GM18951 (cell line): Measurements from ENCODE around the gene PHF20.
"Not testable (repeated sequence)": the region's sequence is repeated elsewhere in the genome, so short reads cannot be mapped to it uniquely, and the experiment has no call there.

Source experiments
- POLR2A ChIP-seq: IDR thresholded peaks from 4 replicates; pipeline ENCODE4 v1.6.1; 2011; ENCODE audit warnings: mild to moderate bottlenecking; ENCODE audit not compliant: insufficient read length, insufficient read depth; ENCODE audit errors: extremely low read depth
- in situ Hi-C: fragments of 300-500 bp; cut with MboI; formaldehyde crosslinking; loops from one replicate; pipeline ENCODE4 v1.12.0; 2022; ENCODE audit warnings: low sequenced_read_pairs, mixed read lengths, inconsistent platforms; ENCODE audit not compliant: unreplicated experiment

Gene PHF20

GRCh38 chr20:35856866-35857265 is 85.1 kb downstream of the PHF20 start:
- TF ChIP-seq POLR2A = no peak
- in situ Hi-C loops = no loop called here

DNA sequence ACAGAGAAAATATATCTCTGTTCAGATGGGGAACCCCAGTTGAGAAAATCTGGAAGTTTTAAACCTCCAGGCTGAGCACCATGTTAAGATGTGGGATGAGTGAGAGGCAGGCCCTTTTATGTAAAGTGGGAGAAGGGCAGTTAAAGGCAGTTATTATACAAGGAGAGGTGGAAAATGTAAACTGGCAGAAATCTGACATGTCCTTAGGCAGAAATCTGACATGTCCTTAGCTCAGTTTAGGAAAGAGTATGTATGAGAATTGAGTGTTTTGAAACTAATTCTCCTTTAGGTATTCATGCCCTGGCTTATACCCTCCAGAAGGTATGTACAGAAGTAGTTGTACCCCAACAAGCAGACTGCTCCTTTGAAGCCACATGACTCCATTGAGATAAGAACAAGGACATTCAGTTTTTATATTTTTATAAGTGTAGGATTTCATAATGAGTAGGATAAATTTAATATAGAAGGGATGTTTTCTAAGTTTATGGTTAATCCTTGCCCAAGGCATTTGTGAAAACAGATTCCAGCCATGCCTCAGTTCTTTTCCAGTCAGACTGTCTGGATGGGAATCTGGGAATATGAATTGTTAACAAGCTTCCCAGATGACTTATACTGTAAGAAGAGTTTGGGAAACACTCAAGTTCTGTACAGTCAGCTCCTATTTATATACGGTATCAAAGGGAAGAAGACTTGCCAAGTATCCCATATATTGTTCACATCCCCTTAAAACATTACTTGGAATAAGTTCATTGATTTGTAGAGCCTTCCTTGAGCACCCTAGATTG is 94.8 kb downstream of the PHF20 start:
- TF ChIP-seq POLR2A = no peak
- in situ Hi-C loops = no loop called here

DNA sequence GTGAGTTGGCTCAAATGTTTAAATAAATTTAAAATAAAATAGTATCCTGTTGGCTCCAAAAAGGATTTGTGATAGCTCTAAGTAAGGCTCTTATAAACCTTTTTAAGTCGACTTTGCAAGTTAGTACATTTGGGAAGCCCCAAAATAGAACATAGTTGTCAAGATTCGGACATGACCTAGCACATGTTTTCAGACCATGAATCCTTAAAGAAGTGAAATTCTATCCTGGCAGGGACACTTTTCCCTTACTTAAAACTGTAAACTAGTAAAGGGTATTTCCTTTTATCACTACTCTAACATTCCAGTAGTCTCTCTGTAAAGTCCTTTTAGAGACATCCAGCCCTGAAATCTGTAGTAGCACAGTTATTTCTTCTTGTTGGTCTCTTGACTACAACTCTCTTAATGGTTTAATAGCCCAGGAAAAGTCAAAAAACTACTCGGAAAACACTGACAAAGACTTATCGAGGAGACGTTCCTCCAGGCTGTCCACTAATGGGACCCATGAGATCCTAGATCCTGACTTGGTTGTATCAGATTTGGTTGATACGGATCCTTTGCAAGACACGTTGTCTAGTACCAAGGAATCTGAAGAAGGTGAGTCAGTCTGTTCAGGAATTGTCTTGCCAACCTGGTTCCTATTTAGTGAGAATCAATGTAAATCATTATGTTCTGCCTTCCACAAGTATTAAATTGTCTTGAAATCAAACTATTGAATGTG is 98.9 kb downstream of the PHF20 start:
- TF ChIP-seq POLR2A = no peak
- in situ Hi-C loops = no loop called here

GRCh38 chr20:35871259-35871771 is 99.5 kb downstream of the PHF20 start:
- in situ Hi-C loops = no loop called here
- TF ChIP-seq POLR2A = no peak

GRCh38 chr20:35876033-35876320 is 104.2 kb downstream of the PHF20 start:
- in situ Hi-C loops = no loop called here

DNA sequence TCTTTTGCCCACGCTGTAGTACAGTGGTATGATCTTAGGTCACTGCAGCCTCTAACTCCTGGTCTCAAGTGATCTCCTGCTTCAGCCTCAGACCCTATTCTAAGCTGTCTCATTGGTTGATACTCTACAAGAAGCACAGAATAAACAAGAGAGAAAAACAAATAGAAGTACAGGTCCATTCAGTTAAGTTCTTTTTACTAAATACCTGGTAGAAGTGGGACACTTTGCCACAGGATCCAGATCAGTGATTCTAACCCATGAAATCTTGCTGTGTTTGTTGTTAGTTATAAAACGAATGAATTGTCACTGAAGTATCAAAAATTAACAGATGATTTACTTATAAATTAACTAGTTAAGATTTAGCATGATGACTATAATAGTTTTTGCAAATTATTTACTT is 105.8 kb downstream of the PHF20 start:
- no peak for TF ChIP-seq POLR2A
- in situ Hi-C loops = no loop called here

More at GRCh38 chr20:35876033-35876320, 104.2 kb downstream of the PHF20 start:
- no peak for TF ChIP-seq POLR2A

DNA sequence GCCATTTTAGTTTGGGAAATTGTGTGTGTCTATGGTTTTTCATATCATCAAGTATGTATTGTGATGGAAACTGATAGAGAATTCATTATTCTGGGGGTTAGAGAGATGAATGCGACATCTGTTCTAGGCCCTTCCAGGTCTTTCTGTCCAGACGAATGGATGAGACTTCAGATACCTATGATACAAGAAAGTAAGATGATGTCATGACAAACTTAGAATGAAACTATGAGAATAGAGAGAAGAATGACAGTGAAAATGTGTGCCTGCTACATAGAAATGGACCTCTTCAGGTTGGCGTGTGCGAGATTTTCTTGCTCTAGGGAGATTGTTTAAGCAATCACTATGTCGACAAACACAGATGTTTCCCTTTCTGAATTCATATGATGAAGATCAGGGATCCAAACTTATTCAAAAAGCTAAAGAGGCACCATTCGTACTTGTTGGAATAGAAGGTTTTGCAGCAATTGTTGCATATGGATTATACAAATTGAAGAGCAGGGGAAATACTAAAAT is 106.4 kb downstream of the PHF20 start:
- TF ChIP-seq POLR2A = no peak
- in situ Hi-C loops = no loop called here

DNA sequence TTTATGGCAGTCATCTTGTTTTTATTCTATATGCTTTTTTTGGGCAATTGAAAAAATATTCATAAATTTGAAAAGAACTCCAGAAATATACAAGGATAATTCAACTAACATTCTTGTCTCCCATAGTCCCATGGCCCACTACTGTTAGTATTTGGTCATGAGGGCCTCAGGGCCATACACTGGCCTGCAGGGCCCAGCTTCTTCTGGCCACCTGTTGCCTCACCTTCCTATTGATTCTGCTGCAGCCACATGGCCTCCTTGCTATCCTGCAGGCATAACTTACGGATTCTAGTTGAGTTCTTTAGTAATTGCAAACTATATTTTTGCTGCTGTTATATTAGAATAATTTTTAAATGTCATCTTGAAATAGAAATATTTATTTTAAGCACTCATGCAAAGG is 109.9 kb downstream of the PHF20 start:
- in situ Hi-C loops = no loop called here

DNA sequence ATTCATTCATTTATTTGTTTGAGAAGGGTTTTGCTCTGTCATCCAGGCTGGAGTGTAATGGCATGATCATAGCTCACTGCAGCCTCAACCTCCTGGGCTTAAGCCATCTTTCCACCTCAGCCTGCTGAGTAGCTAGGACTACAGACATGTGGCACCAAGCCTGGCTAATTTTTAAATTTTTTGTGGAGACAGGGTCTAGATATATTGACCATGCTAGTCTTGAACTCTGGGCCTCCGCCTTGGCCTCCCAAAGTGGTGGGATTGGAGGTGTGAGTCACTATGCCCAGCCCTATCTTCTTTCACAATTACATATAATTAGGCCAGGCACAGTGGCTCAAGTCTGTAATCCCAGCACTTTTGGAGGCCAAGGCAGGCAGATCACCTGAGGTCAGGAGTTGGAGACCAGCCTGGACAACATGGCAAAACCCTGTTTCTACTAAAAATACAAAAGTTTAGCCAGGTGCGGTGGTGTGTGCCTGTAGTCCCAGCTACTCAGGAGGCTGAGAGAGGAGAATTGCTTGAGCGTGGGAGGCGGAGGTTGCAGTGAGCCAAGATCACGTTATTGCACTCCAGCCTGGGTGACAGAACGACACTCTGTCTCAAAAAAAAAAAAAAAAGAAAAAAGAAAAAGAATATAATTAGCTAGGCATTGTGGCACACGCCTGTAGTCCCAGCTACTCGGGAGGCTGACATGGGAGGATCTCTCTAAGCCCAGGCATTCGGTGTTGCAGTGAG is 110.8 kb downstream of the PHF20 start:
- in situ Hi-C loops = not testable (repeated sequence)

More for the DNA sequence above, 109.9 kb downstream of the PHF20 start:
- TF ChIP-seq POLR2A = no peak

- TF ChIP-seq POLR2A = no peak
- in situ Hi-C loops = no loop called here
Measured at GRCh38 chr20:35883336-35883777, 111.5 kb downstream of the PHF20 start.

- TF ChIP-seq POLR2A = no peak
Measured at GRCh38 chr20:35883778-35884540, 112.1 kb downstream of the PHF20 start.

GRCh38 chr20:35884541-35884865 is 112.7 kb downstream of the PHF20 start:
- in situ Hi-C loops = no loop called here

More at GRCh38 chr20:35883778-35884540, 112.1 kb downstream of the PHF20 start:
- in situ Hi-C loops = no loop called here

DNA sequence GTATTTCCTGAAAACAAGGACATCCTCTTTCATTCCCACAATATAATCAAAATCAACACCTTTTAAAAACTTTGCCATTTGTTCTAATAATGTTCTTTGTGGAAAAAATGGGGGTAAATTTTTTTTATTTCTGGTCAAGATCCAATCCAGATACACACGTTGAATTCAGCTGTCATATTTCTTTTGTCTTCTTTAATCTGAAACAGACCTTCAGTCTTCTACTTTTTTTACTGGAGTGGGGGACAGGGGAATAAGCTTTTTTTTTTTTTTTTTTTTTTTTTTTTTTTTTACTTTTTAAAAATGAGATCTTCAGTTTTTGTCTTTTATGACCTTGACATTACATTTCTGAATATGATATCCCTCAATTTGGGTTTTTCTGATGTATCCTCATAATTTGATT is 113.4 kb downstream of the PHF20 start:
- in situ Hi-C loops = no loop called here
- TF ChIP-seq POLR2A = no peak

More at GRCh38 chr20:35884541-35884865, 112.7 kb downstream of the PHF20 start:
- TF ChIP-seq POLR2A = no peak
